Endothelial cell of umbilical vein (primary cell): ENCODE results near the gene CERS3. TPM values are rescaled to one million over a fixed set of nuclear protein-coding genes. Genes with fewer than 3 reads are reported as not detected.

ENCODE experiments used
- BruUV-seq: library from RNA; stranded (reverse); fragments of 400-500 nt; replicated peaks from 2 replicates; lab custom pipeline; 2021; lab: Mats Ljungman, UMichigan
- CTCF ChIA-PET: fragments of 300-600, 350-600 bp; sonication (Branson Sonifier 250); formaldehyde crosslinking; loops from one replicate; lab custom pipeline; 2021; ENCODE audit warnings: antibody characterized with exemption, inconsistent platforms; lab: Charles Lee
- POLR2A ChIA-PET: fragments of 300-600, 350-600 bp; sonication (Branson Sonifier 250); formaldehyde crosslinking; loops from one replicate; lab custom pipeline; 2021; ENCODE audit warnings: antibody characterized with exemption, inconsistent platforms; lab: Charles Lee
- DNase-seq: peaks from one replicate; pipeline ENCODE4 v3.0.0-alpha.2; 2011; ENCODE audit warnings: low read depth, low spot score
- FAIRE-seq: peaks from 2 replicates; lab custom pipeline; 2011; peaks lifted over from hg19 to GRCh38; lab: Jason Lieb, UNC
- H2AFZ ChIP-seq: 2 replicates; pipeline ENCODE4 v1.6.0; 2012; ENCODE audit warnings: low read depth, low read length, control low read depth, inconsistent platforms
- H3K27ac ChIP-seq: 2 replicates; pipeline ENCODE4 v1.5.1; 2011; ENCODE audit warnings: low read depth, mild to moderate bottlenecking, control low read depth, low read length, moderate library complexity; ENCODE audit not compliant: insufficient read depth
- H3K27me3 ChIP-seq, 2 experiments: 2 replicates each; pipeline versions ENCODE4 v1.6.0 to v1.6.1; 2011; ENCODE audit warnings: low read length in 2 of 2, mixed read lengths in 1 of 2; ENCODE audit not compliant: control insufficient read depth in 2 of 2, insufficient read depth in 2 of 2
- H3K36me3 ChIP-seq, 2 experiments: 2 replicates in 1 of 2; 3 replicates in 1 of 2; pipeline ENCODE4 v1.5.1; 2011; ENCODE audit warnings: low read length in 2 of 2, mild to moderate bottlenecking in 1 of 2, moderate library complexity in 1 of 2; ENCODE audit not compliant: control insufficient read depth in 2 of 2, insufficient read depth in 2 of 2; ENCODE audit errors: extremely low read depth in 1 of 2
- H3K4me1 ChIP-seq: 3 replicates; pipeline ENCODE4 v1.5.1; 2011; ENCODE audit warnings: mild to moderate bottlenecking, low read length; ENCODE audit not compliant: control insufficient read depth, insufficient read depth; ENCODE audit errors: extremely low read depth
- H3K4me2 ChIP-seq: 2 replicates; pipeline ENCODE4 v1.6.1; 2011; ENCODE audit warnings: low read length, control low read depth, mixed read lengths; ENCODE audit not compliant: insufficient read depth
- H3K4me3 ChIP-seq, 3 experiments: fragments of 200-600 bp in 1 of 3; sonication (generic), shearing (Covaris generic) in 1 of 3; replicated peaks in 1 of 3; 2 replicates each; pipeline ENCODE4 v1.5.1; 2011 to 2016; ENCODE audit warnings: control low read depth in 3 of 3, low read length in 3 of 3, mild to moderate bottlenecking in 2 of 3, inconsistent platforms in 1 of 3, low read depth in 1 of 3, moderate library complexity in 1 of 3; ENCODE audit not compliant: insufficient read depth in 1 of 3
- H3K79me2 ChIP-seq: 2 replicates; pipeline ENCODE4 v1.6.0; 2012; ENCODE audit warnings: low read length, inconsistent platforms; ENCODE audit not compliant: control insufficient read depth, insufficient read depth
- H3K9ac ChIP-seq: replicated peaks from 2 replicates; pipeline ENCODE3; 2011; ENCODE audit warnings: low read length, control low read depth; ENCODE audit not compliant: insufficient read depth; ENCODE audit errors: extremely low read depth
- H3K9me1 ChIP-seq: replicated peaks from 3 replicates; pipeline ENCODE4 v1.6.0; 2011; ENCODE audit warnings: mild to moderate bottlenecking, low read length; ENCODE audit not compliant: control insufficient read depth, insufficient read depth; ENCODE audit errors: extremely low read depth
- H3K9me3 ChIP-seq: replicated peaks from 2 replicates; pipeline ENCODE4 v1.5.1; 2012; ENCODE audit warnings: low read length, inconsistent platforms; ENCODE audit not compliant: control insufficient read depth, insufficient read depth
- H4K20me1 ChIP-seq: replicated peaks from 2 replicates; pipeline ENCODE3; 2011; ENCODE audit warnings: mild to moderate bottlenecking, low read length; ENCODE audit not compliant: control insufficient read depth, insufficient read depth; ENCODE audit errors: extremely low read depth
- EZH2 ChIP-seq: IDR thresholded peaks from 2 replicates; pipeline ENCODE4 v1.6.1; 2012; ENCODE audit warnings: borderline replicate concordance, low read depth, mild to moderate bottlenecking, moderate library complexity, low read length, inconsistent platforms; ENCODE audit not compliant: severe bottlenecking
- FOS ChIP-seq: IDR thresholded peaks from 2 replicates; pipeline ENCODE4 v1.6.1; 2011; ENCODE audit warnings: mild to moderate bottlenecking, low read length, moderate library complexity, borderline replicate concordance; ENCODE audit not compliant: insufficient read depth
- GATA2 ChIP-seq: IDR thresholded peaks from 2 replicates; pipeline ENCODE4 v1.7.0; 2011; ENCODE audit warnings: low read depth, mild to moderate bottlenecking, moderate library complexity, mixed read lengths, low read length; ENCODE audit not compliant: insufficient read length, insufficient read depth
- JUN ChIP-seq: IDR thresholded peaks from 2 replicates; pipeline ENCODE4 v1.6.1; 2011; ENCODE audit warnings: borderline replicate concordance, low read depth; ENCODE audit not compliant: insufficient read length, insufficient read depth
- MYC ChIP-seq: IDR thresholded peaks from one replicate; pipeline ENCODE4 v1.6.1; 2011; ENCODE audit warnings: mild to moderate bottlenecking, low read depth, low read length
- POLR2A ChIP-seq: IDR thresholded peaks from 2 replicates; pipeline ENCODE4 v1.6.1; 2012; ENCODE audit warnings: low read depth, mild to moderate bottlenecking, control low read depth, low read length
- POLR2AphosphoS5 ChIP-seq: IDR thresholded peaks from 2 replicates; pipeline ENCODE4 v1.6.1; 2012; ENCODE audit warnings: low read depth, mild to moderate bottlenecking, control low read depth, low read length, moderate library complexity; ENCODE audit not compliant: insufficient read depth
- dilution Hi-C: fragments of 300-500 bp; cut with MboI; formaldehyde crosslinking; loops from one replicate; pipeline ENCODE4 v1.15.0; 2019; ENCODE audit warnings: low sequenced_read_pairs; ENCODE audit not compliant: extremely low pct_ligation_motif_present
- intact Hi-C: fragments of 100-400 bp; cut with micrococcal nuclease; formaldehyde crosslinking; loops from one replicate; pipeline ENCODE4 v1.10.0; 2022
- polyA plus RNA-seq, 4 experiments: library from polyadenylated mRNA; depleted of rRNA in 3 of 4; stranded (reverse) in 3 of 4; unstranded in 1 of 4; fragments of >200 nt; gene quantifications; 2 replicates each; pipeline versions ENCODE4 v1.2.1 to v1.2.3, GENCODE V29; 2011 to 2012; ENCODE audit warnings: missing spikeins in 1 of 4
- total RNA-seq: library from RNA; stranded (reverse); gene quantifications from 2 replicates; pipeline ENCODE4 v1.2.3, GENCODE V29; 2021
- TF ChIP-seq, protein P1 (sequence below): IDR thresholded peaks from 2 replicates; pipeline ENCODE4 v1.6.1; 2011; ENCODE audit not compliant: insufficient read depth, insufficient read length
- TF ChIP-seq, protein P2 (sequence below), 2 donors: IDR thresholded peaks; 1 replicate in 1 of 2; 2 replicates in 1 of 2; pipeline ENCODE4 v1.5.1; 2011; ENCODE audit warnings: low read length in 2 of 2, mild to moderate bottlenecking in 2 of 2, moderate library complexity in 2 of 2, control low read depth in 1 of 2, inconsistent platforms in 1 of 2, low read depth in 1 of 2; ENCODE audit not compliant: insufficient read depth in 1 of 2; ENCODE audit errors: extremely low read depth in 1 of 2

The CERS3 gene
- total and polyA plus RNA-seq, 2 donors (not counting 3 experiments of a cell fraction or from before 2014, with no cell fraction given): not detected

DNA sequence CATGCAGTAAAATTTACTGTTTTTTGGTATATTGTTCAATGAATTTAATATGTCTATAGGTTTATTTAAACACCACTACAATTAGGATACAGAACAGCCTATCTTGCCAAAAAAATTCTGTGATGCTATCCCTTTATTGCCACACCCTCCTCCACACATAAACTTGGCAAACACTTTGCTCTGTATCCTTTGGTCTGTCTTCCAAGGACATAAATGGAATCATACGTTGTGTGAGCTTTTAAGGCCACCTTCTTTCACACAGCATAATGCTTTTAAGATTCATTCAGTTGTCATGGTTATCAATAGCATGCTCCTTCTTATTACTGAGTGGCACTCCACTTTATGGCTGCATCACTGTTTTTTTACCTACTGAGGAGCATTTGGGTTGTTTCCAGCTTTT, 71.5 kb downstream of the CERS3 start:
- Histone ChIP-seq H3K4me2 (no peak overlapping the region), H3K9me3 (no peaks in the 10 kb centered on the region), H2AFZ (no peak overlapping the region), H3K27me3 (no peaks in the 10 kb centered on the region), H3K4me1 (no peaks in the 10 kb centered on the region), H4K20me1 (no peaks in the 10 kb centered on the region), H3K79me2 (no peaks in the 10 kb centered on the region), H3K36me3 (no peaks in the 10 kb centered on the region), H3K9ac (no peak overlapping the region), H3K27ac (no peak overlapping the region), H3K9me1 (no peaks in the 10 kb centered on the region), H3K4me3 (no peak overlapping the region)
- BruUV-seq: no TSS peak
- TF ChIP-seq POLR2A: no peak
- no peak for TF ChIP-seq POLR2AphosphoS5
- TF ChIP-seq, protein P1, sequence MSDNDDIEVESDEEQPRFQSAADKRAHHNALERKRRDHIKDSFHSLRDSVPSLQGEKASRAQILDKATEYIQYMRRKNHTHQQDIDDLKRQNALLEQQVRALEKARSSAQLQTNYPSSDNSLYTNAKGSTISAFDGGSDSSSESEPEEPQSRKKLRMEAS: no peak
- TF ChIP-seq EZH2: no peak
- TF ChIP-seq FOS: no peak
- TF ChIP-seq, protein P2, sequence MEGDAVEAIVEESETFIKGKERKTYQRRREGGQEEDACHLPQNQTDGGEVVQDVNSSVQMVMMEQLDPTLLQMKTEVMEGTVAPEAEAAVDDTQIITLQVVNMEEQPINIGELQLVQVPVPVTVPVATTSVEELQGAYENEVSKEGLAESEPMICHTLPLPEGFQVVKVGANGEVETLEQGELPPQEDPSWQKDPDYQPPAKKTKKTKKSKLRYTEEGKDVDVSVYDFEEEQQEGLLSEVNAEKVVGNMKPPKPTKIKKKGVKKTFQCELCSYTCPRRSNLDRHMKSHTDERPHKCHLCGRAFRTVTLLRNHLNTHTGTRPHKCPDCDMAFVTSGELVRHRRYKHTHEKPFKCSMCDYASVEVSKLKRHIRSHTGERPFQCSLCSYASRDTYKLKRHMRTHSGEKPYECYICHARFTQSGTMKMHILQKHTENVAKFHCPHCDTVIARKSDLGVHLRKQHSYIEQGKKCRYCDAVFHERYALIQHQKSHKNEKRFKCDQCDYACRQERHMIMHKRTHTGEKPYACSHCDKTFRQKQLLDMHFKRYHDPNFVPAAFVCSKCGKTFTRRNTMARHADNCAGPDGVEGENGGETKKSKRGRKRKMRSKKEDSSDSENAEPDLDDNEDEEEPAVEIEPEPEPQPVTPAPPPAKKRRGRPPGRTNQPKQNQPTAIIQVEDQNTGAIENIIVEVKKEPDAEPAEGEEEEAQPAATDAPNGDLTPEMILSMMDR (IDR thresholded peaks at IDR 0.05; ENCODE audit: extremely low read depth in 1 of 2, insufficient read depth in 1 of 2, low read depth in 1 of 2, low read length in 2 of 2): no peak
- no peak for TF ChIP-seq JUN
- TF ChIP-seq GATA2: no peak
- no peak for TF ChIP-seq MYC
- dilution Hi-C loops (no loop called here), intact Hi-C loops (no loop called here)
- no peak for DNase-seq
- CTCF ChIA-PET: no interaction called here
- FAIRE-seq: no peak
- POLR2A ChIA-PET: no interaction called here
